GM23338 (cell line): ENCODE measurements around the gene WWP2. TPM values are rescaled to one million over a fixed set of nuclear protein-coding genes. Genes with fewer than 3 reads are reported as not detected.

Experiments used
- ATAC-seq: fragments of 200-7000 bp; cut with Tn5 transposase; 3 replicates; pipeline ENCODE4 v1.9.1; 2020
- DNase-seq: peaks from one replicate; pipeline ENCODE4 v3.0.0-alpha.2; 2015; ENCODE audit warnings: low spot score
- H2AFZ ChIP-seq: fragments of 200-600 bp; sonication (generic); 2 replicates; pipeline ENCODE4 v1.8.0; 2016; ENCODE audit warnings: antibody characterized with exemption, mild to moderate bottlenecking, moderate library complexity
- H3F3A ChIP-seq: fragments of 200-600 bp; sonication (generic); replicated peaks from 2 replicates; pipeline ENCODE4 v1.8.0; 2017; ENCODE audit warnings: antibody characterized with exemption, mixed run types, low read depth
- H3K27ac ChIP-seq: fragments of 200-600 bp; sonication (generic); 2 replicates; pipeline ENCODE4 v1.6.1; 2016; ENCODE audit warnings: low read depth
- H3K27me3 ChIP-seq: fragments of 200-600 bp; sonication (generic); 2 replicates; pipeline ENCODE4 v1.8.0; 2016; ENCODE audit warnings: mild to moderate bottlenecking, mixed run types, moderate library complexity; ENCODE audit not compliant: insufficient read depth
- H3K36me3 ChIP-seq: fragments of 200-600 bp; sonication (generic); 2 replicates; pipeline ENCODE4 v1.8.0; 2016; ENCODE audit warnings: mild to moderate bottlenecking; ENCODE audit not compliant: insufficient read depth
- H3K4me1 ChIP-seq: fragments of 200-600 bp; sonication (generic); 2 replicates; pipeline ENCODE4 v1.8.0; 2016; ENCODE audit warnings: mild to moderate bottlenecking, moderate library complexity; ENCODE audit not compliant: insufficient read depth
- H3K4me2 ChIP-seq: fragments of 200-600 bp; sonication (generic); 2 replicates; pipeline ENCODE4 v1.7.1; 2017; ENCODE audit warnings: mixed run types
- H3K4me3 ChIP-seq: fragments of 200-600 bp; sonication (generic); 2 replicates; pipeline ENCODE4 v1.6.1; 2016; ENCODE audit warnings: mixed run types
- H3K79me2 ChIP-seq: fragments of 200-600 bp; sonication (generic); replicated peaks from 2 replicates; pipeline ENCODE4 v1.8.0; 2017; ENCODE audit warnings: mild to moderate bottlenecking; ENCODE audit not compliant: insufficient read depth
- H3K9me2 ChIP-seq: fragments of 200-600 bp; sonication (generic); 2 replicates; pipeline ENCODE4 v1.8.0; 2017; ENCODE audit not compliant: insufficient read depth
- H4K20me1 ChIP-seq: fragments of 200-600 bp; sonication (generic); replicated peaks from 2 replicates; pipeline ENCODE4 v1.8.0; 2017; ENCODE audit warnings: mild to moderate bottlenecking; ENCODE audit not compliant: insufficient read depth
- H3K27ac Mint-ChIP-seq: 2 replicates; pipeline ENCODE4 v1.8.0; 2020; ENCODE audit warnings: inconsistent platforms, mild to moderate bottlenecking, moderate library complexity, mixed read lengths
- H3K27me3 Mint-ChIP-seq: 3 replicates; pipeline ENCODE4 v1.8.0; 2022; ENCODE audit warnings: low read depth, mild to moderate bottlenecking, moderate library complexity, mixed read lengths, inconsistent platforms; ENCODE audit not compliant: insufficient read depth, poor library complexity
- H3K36me3 Mint-ChIP-seq: 3 replicates; pipeline ENCODE4 v1.8.0; 2021; ENCODE audit warnings: low read depth, mild to moderate bottlenecking, inconsistent platforms, moderate library complexity, mixed read lengths
- H3K4me1 Mint-ChIP-seq: 3 replicates; pipeline ENCODE4 v1.8.0; 2020; ENCODE audit warnings: mild to moderate bottlenecking, inconsistent platforms, mixed read lengths
- H3K4me3 Mint-ChIP-seq: 3 replicates; pipeline ENCODE4 v1.8.0; 2021; ENCODE audit warnings: moderate library complexity, mild to moderate bottlenecking, inconsistent platforms, mixed read lengths
- H3K9me3 Mint-ChIP-seq: 3 replicates; pipeline ENCODE4 v1.8.0; 2020; ENCODE audit warnings: moderate library complexity, mild to moderate bottlenecking, inconsistent platforms, mixed read lengths
- CREB1 ChIP-seq: fragments of 250-450 bp; sonication (Bioruptor Pico); IDR thresholded peaks from 2 replicates; pipeline ENCODE4 v1.5.0; 2020; ENCODE audit warnings: low read depth, mild to moderate bottlenecking, moderate library complexity
- EZH2 ChIP-seq: fragments of 200-600 bp; sonication (generic); IDR thresholded peaks from one replicate; pipeline ENCODE4 v1.8.0; 2017; ENCODE audit warnings: antibody characterized with exemption, mild to moderate bottlenecking, low read depth; ENCODE audit not compliant: unreplicated experiment
- JUNB ChIP-seq: IDR thresholded peaks from one replicate; pipeline ENCODE4 v1.6.1; 2016; ENCODE audit warnings: antibody characterized with exemption; ENCODE audit not compliant: unreplicated experiment
- NANOG ChIP-seq: IDR thresholded peaks from 2 replicates; pipeline ENCODE4 v1.6.1; 2016; ENCODE audit warnings: antibody characterized with exemption, borderline replicate concordance
- STAT1 ChIP-seq: IDR thresholded peaks from one replicate; pipeline ENCODE4 v1.6.1; 2016; ENCODE audit warnings: antibody characterized with exemption; ENCODE audit not compliant: unreplicated experiment
- ZNF114 ChIP-seq: fragments of 250-450 bp; sonication (Bioruptor Pico); IDR thresholded peaks from 2 replicates; pipeline ENCODE4 v1.5.0; 2020; ENCODE audit warnings: mild to moderate bottlenecking, moderate library complexity
- ZNF331 ChIP-seq: fragments of 250-450 bp; sonication (Bioruptor Pico); IDR thresholded peaks from 2 replicates; pipeline ENCODE4 v1.5.0; 2020; ENCODE audit warnings: low read depth, mild to moderate bottlenecking, moderate library complexity
- polyA plus RNA-seq: library from polyadenylated mRNA; unstranded; fragments of >200 nt; fragmentation: Nextera tagmentation; extraction: Ambion mirVana; gene quantifications from 2 replicates; pipeline ENCODE4 v1.2.1, GENCODE V29; 2016
- total RNA-seq: library from RNA; depleted of rRNA; stranded (reverse); fragments of >200 nt; shearing (Covaris generic); gene quantifications from 2 replicates; pipeline ENCODE4 v1.2.3, GENCODE V29; 2014
- TF ChIP-seq, protein P1 (sequence below): IDR thresholded peaks from one replicate; pipeline ENCODE4 v1.6.1; 2018; ENCODE audit warnings: antibody characterized with exemption; ENCODE audit not compliant: unreplicated experiment
- TF ChIP-seq, protein P2 (sequence below): fragments of 250-450 bp; sonication (Bioruptor Pico); IDR thresholded peaks from 2 replicates; pipeline ENCODE4 v1.5.0; 2020; ENCODE audit warnings: mild to moderate bottlenecking, moderate library complexity
- TF ChIP-seq, protein P3 (sequence below), 2 experiments: fragments of 200-600 bp in 1 of 2; sonication (generic) in 1 of 2; conservative IDR thresholded peaks; 2 replicates each; pipeline versions ENCODE4 v1.5.1 to v1.6.1; 2016 to 2017; ENCODE audit warnings: antibody characterized with exemption in 2 of 2, low read depth in 2 of 2, mild to moderate bottlenecking in 2 of 2, moderate library complexity in 1 of 2
- TF ChIP-seq, protein P4 (sequence below): IDR thresholded peaks from 2 replicates; pipeline ENCODE4 v1.6.1; 2016; ENCODE audit warnings: antibody characterized with exemption

Gene WWP2
- total and polyA plus RNA-seq, 2 experiments from 2014 or later: 12.3 to 35.5 TPM

DNA sequence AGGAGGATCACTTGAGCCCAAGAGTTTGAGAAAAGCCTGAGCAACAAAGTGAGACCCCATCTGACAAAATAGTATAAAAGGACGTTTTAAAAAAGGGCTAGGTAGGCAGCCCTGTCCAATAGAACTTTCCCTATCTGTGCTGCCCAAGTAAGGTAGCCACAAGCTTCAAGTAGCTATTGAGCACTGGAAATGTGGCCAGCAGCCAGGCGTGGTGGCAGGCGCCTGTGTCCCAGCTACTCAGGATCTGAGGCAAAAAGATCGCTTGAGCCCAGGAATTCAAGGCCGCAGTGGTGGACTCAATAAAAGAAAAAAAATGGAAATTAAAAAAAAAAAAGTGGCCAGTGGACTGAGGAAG lies 34.2 kb upstream of the WWP2 start:
- Mint-ChIP-seq H3K4me3 (peak overlapping the region; percentile 83), H3K36me3 (no peaks in the 10 kb centered on the region; the same call in 1 of the 3 replicates)
- peak overlapping the region; percentile 96 for H3K4me2 ChIP-seq

More for the DNA sequence above, 34.2 kb upstream of the WWP2 start:
- ATAC-seq (no peak), DNase-seq (no peak)
- Histone ChIP-seq H3K9me2 (no peaks in the 10 kb centered on the region), H3K4me3 (peak overlapping the region; percentile 62), H3K79me2 (peaks cover 32% of the 10 kb centered on the region), H4K20me1 (no peaks in the 10 kb centered on the region), H3K36me3 (no peaks in the 10 kb centered on the region; the same call in 1 of the 2 replicates), H3K4me1 (peaks cover 32% of the 10 kb centered on the region), H2AFZ (no peak overlapping the region), H3F3A (peaks cover 28% of the 10 kb centered on the region; the same call in 1 of the 2 replicates), H3K27ac (peak overlapping the region; percentile 99), H3K27me3 (no peaks in the 10 kb centered on the region)
- peaks cover 32% of the 10 kb centered on the region for H3K4me1 Mint-ChIP-seq
- peak overlapping the region; percentile 100 for H3K27ac Mint-ChIP-seq
- H3K9me3 Mint-ChIP-seq: no peaks in the 10 kb centered on the region
- TF ChIP-seq, protein P1, sequence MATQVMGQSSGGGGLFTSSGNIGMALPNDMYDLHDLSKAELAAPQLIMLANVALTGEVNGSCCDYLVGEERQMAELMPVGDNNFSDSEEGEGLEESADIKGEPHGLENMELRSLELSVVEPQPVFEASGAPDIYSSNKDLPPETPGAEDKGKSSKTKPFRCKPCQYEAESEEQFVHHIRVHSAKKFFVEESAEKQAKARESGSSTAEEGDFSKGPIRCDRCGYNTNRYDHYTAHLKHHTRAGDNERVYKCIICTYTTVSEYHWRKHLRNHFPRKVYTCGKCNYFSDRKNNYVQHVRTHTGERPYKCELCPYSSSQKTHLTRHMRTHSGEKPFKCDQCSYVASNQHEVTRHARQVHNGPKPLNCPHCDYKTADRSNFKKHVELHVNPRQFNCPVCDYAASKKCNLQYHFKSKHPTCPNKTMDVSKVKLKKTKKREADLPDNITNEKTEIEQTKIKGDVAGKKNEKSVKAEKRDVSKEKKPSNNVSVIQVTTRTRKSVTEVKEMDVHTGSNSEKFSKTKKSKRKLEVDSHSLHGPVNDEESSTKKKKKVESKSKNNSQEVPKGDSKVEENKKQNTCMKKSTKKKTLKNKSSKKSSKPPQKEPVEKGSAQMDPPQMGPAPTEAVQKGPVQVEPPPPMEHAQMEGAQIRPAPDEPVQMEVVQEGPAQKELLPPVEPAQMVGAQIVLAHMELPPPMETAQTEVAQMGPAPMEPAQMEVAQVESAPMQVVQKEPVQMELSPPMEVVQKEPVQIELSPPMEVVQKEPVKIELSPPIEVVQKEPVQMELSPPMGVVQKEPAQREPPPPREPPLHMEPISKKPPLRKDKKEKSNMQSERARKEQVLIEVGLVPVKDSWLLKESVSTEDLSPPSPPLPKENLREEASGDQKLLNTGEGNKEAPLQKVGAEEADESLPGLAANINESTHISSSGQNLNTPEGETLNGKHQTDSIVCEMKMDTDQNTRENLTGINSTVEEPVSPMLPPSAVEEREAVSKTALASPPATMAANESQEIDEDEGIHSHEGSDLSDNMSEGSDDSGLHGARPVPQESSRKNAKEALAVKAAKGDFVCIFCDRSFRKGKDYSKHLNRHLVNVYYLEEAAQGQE: no peak
- TF ChIP-seq, protein P2, sequence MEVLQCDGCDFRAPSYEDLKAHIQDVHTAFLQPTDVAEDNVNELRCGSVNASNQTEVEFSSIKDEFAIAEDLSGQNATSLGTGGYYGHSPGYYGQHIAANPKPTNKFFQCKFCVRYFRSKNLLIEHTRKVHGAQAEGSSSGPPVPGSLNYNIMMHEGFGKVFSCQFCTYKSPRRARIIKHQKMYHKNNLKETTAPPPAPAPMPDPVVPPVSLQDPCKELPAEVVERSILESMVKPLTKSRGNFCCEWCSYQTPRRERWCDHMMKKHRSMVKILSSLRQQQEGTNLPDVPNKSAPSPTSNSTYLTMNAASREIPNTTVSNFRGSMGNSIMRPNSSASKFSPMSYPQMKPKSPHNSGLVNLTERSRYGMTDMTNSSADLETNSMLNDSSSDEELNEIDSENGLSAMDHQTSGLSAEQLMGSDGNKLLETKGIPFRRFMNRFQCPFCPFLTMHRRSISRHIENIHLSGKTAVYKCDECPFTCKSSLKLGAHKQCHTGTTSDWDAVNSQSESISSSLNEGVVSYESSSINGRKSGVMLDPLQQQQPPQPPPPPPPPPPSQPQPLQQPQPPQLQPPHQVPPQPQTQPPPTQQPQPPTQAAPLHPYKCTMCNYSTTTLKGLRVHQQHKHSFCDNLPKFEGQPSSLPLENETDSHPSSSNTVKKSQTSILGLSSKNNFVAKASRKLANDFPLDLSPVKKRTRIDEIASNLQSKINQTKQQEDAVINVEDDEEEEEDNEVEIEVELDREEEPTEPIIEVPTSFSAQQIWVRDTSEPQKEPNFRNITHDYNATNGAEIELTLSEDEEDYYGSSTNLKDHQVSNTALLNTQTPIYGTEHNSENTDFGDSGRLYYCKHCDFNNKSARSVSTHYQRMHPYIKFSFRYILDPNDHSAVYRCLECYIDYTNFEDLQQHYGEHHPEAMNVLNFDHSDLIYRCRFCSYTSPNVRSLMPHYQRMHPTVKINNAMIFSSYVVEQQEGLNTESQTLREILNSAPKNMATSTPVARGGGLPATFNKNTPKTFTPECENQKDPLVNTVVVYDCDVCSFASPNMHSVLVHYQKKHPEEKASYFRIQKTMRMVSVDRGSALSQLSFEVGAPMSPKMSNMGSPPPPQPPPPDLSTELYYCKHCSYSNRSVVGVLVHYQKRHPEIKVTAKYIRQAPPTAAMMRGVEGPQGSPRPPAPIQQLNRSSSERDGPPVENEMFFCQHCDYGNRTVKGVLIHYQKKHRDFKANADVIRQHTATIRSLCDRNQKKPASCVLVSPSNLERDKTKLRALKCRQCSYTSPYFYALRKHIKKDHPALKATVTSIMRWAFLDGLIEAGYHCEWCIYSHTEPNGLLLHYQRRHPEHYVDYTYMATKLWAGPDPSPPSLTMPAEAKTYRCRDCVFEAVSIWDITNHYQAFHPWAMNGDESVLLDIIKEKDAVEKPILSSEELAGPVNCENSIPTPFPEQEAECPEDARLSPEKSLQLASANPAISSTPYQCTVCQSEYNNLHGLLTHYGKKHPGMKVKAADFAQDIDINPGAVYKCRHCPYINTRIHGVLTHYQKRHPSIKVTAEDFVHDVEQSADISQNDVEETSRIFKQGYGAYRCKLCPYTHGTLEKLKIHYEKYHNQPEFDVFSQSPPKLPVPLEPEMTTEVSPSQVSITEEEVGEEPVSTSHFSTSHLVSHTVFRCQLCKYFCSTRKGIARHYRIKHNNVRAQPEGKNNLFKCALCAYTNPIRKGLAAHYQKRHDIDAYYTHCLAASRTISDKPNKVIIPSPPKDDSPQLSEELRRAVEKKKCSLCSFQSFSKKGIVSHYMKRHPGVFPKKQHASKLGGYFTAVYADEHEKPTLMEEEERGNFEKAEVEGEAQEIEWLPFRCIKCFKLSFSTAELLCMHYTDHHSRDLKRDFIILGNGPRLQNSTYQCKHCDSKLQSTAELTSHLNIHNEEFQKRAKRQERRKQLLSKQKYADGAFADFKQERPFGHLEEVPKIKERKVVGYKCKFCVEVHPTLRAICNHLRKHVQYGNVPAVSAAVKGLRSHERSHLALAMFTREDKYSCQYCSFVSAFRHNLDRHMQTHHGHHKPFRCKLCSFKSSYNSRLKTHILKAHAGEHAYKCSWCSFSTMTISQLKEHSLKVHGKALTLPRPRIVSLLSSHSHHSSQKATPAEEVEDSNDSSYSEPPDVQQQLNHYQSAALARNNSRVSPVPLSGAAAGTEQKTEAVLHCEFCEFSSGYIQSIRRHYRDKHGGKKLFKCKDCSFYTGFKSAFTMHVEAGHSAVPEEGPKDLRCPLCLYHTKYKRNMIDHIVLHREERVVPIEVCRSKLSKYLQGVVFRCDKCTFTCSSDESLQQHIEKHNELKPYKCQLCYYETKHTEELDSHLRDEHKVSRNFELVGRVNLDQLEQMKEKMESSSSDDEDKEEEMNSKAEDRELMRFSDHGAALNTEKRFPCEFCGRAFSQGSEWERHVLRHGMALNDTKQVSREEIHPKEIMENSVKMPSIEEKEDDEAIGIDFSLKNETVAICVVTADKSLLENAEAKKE (CRISPR knock-in tag): no peak
- TF ChIP-seq, protein P3, sequence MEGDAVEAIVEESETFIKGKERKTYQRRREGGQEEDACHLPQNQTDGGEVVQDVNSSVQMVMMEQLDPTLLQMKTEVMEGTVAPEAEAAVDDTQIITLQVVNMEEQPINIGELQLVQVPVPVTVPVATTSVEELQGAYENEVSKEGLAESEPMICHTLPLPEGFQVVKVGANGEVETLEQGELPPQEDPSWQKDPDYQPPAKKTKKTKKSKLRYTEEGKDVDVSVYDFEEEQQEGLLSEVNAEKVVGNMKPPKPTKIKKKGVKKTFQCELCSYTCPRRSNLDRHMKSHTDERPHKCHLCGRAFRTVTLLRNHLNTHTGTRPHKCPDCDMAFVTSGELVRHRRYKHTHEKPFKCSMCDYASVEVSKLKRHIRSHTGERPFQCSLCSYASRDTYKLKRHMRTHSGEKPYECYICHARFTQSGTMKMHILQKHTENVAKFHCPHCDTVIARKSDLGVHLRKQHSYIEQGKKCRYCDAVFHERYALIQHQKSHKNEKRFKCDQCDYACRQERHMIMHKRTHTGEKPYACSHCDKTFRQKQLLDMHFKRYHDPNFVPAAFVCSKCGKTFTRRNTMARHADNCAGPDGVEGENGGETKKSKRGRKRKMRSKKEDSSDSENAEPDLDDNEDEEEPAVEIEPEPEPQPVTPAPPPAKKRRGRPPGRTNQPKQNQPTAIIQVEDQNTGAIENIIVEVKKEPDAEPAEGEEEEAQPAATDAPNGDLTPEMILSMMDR (conservative IDR thresholded peaks at IDR 0.05; ENCODE audit: low read depth in 2 of 2): no peak
- TF ChIP-seq CREB1 (CRISPR knock-in tag): no peak
- no peak for TF ChIP-seq EZH2
- TF ChIP-seq, protein P4, sequence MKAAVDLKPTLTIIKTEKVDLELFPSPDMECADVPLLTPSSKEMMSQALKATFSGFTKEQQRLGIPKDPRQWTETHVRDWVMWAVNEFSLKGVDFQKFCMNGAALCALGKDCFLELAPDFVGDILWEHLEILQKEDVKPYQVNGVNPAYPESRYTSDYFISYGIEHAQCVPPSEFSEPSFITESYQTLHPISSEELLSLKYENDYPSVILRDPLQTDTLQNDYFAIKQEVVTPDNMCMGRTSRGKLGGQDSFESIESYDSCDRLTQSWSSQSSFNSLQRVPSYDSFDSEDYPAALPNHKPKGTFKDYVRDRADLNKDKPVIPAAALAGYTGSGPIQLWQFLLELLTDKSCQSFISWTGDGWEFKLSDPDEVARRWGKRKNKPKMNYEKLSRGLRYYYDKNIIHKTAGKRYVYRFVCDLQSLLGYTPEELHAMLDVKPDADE: no peak
- TF ChIP-seq JUNB: no peak
- TF ChIP-seq NANOG: no peak
- TF ChIP-seq ZNF331 (CRISPR knock-in tag): no peak
- TF ChIP-seq ZNF114: no peak
- no peak for TF ChIP-seq STAT1
- peaks cover 22% of the 10 kb centered on the region for H3K27me3 Mint-ChIP-seq
